WERI-Rb-1 (cell line): ENCODE results near the gene MSANTD7.

ENCODE experiments used
- DNase-seq: peaks from one replicate; pipeline ENCODE4 v3.0.0-alpha.2; 2020
- H3K27ac ChIP-seq: fragments of 250-450 bp; sonication (Bioruptor Pico); 2 replicates; pipeline ENCODE4 v1.5.1; 2020; ENCODE audit warnings: mild to moderate bottlenecking, moderate library complexity
- H3K27me3 ChIP-seq: fragments of 250-450 bp; sonication (Bioruptor Pico); 2 replicates; pipeline ENCODE4 v1.5.1; 2021; ENCODE audit warnings: mild to moderate bottlenecking, low read depth, moderate library complexity; ENCODE audit not compliant: insufficient read depth, severe bottlenecking
- H3K36me3 ChIP-seq: fragments of 250-450 bp; sonication (Bioruptor Pico); 2 replicates; pipeline ENCODE4 v1.5.1; 2020; ENCODE audit warnings: mild to moderate bottlenecking, moderate library complexity
- H3K4me3 ChIP-seq: 2 replicates; pipeline ENCODE4 v1.5.1; 2011; ENCODE audit warnings: low read depth, mild to moderate bottlenecking, control low read depth, low read length
- H3K9me3 ChIP-seq: fragments of 250-450 bp; sonication (Bioruptor Pico); 2 replicates; pipeline ENCODE4 v1.5.1; 2021; ENCODE audit warnings: mild to moderate bottlenecking, moderate library complexity; ENCODE audit not compliant: severe bottlenecking
- CTCF ChIP-seq: IDR thresholded peaks from 2 replicates; pipeline ENCODE4 v1.5.1; 2011; ENCODE audit warnings: low read depth, mild to moderate bottlenecking, control low read depth, inconsistent platforms, low read length

Gene MSANTD7

DNA sequence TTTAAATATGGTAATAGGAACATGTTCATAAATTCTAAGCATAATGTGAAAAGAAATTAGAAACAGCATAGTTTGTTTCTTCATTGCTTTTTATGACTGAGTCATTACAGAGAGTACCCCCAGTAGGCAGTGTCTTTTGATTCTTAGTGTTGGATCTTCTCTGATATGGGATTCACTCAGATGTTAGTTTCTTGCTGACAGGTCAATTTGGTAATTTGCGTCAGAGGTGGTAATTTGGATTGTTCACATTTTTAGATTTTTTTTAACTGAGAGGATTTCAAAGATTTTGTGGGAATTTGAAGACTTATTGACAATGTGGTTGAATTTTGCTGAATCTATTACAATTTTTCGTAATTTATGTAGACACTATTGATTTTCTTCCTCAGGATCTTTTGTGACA lies 2.1 kb downstream of the MSANTD7 start:
- Histone ChIP-seq H3K27me3 (no peaks in the 10 kb centered on the region), H3K27ac (no peak overlapping the region), H3K4me3 (no peak overlapping the region), H3K9me3 (no peaks in the 10 kb centered on the region), H3K36me3 (peaks cover 26% of the 10 kb centered on the region)
- TF ChIP-seq CTCF = no peak
- DNase-seq = no peak

DNA sequence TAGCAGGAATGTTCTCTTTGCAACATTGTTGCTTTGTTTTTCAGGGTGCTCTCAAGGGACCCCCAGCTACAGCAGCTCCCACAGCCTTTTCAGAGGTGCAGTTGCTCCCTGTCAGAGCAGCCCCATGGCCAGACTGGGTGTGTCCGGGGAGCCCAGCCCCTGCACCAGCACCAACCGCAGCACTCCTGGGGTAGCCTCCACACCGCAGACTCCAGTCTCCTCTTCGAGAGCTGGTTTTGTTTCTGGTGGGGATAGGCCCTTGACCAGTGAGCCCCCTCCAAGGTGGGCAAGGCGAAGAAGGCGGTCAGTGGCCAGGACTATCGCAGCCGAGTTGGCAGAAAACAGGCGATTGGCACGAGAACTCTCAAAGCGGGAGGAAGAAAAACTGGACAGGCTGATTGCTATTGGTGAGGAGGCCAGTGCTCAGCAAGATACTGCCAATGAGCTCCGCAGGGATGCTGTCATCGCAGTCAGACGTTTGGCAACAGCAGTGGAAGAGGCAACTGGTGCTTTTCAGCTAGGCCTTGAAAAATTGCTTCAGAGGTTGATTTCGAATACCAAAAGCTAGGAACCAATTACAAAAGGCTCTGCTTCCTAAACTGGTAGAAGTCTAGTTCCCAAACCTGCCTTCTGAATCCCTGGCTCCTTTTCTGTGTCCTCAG lies 5.4 kb downstream of the MSANTD7 start:
- H3K27me3 ChIP-seq = no peaks in the 10 kb centered on the region
- no peak for TF ChIP-seq CTCF
- no peak overlapping the region for H3K4me3 ChIP-seq
- peaks cover 26% of the 10 kb centered on the region for H3K36me3 ChIP-seq
- no peaks in the 10 kb centered on the region for H3K9me3 ChIP-seq
- DNase-seq = no peak
- H3K27ac ChIP-seq = no peak overlapping the region

DNA sequence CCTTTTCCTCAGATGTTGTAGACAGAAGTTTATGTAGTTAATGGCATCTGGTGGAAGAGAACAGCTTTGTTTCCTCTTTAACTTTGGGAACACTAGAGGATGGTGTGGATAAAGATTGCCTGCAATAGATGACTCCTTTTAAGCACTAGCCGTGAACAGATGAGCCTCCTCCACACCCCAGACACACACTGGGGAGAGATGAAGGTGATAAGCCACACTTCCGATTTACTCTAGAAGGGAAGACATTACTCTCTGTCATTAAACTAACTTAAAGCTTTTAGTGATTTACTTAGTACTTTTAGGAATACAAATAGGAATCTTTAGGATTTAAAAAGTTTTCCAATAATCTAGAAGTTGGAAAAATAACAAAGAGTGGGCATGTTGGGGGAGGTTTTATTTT lies 6.8 kb downstream of the MSANTD7 start:
- DNase-seq = no peak
- no peak overlapping the region for H3K27ac ChIP-seq
- peaks cover 26% of the 10 kb centered on the region for H3K36me3 ChIP-seq
- H3K27me3 ChIP-seq = no peaks in the 10 kb centered on the region
- H3K4me3 ChIP-seq = no peak overlapping the region
- H3K9me3 ChIP-seq = no peaks in the 10 kb centered on the region
- TF ChIP-seq CTCF = no peak

DNA sequence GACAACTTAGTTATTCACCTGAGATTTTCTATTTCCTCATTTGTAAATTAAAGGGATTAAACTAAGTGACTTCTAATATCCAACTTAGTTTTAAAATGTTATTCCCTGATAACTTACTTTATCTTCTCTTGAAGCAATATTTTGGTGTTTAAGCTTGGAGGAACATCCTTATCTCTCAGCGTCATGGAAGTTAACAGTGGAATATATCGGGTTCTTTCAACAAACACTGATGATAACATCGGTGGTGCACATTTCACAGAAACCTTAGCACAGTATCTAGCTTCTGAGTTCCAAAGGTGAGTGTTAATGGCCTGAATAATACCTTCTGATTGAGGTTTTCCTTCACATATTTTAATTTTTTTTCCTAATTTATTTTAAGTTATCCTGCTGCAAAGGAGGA lies 14.1 kb downstream of the MSANTD7 start:
- H3K27me3 ChIP-seq = no peaks in the 10 kb centered on the region
- H3K4me3 ChIP-seq = no peak overlapping the region
- no peaks in the 10 kb centered on the region; the same call in 1 of the 2 replicates for H3K36me3 ChIP-seq
- TF ChIP-seq CTCF = no peak
- no peak for DNase-seq
- no peak overlapping the region for H3K27ac ChIP-seq
- H3K9me3 ChIP-seq = no peaks in the 10 kb centered on the region

DNA sequence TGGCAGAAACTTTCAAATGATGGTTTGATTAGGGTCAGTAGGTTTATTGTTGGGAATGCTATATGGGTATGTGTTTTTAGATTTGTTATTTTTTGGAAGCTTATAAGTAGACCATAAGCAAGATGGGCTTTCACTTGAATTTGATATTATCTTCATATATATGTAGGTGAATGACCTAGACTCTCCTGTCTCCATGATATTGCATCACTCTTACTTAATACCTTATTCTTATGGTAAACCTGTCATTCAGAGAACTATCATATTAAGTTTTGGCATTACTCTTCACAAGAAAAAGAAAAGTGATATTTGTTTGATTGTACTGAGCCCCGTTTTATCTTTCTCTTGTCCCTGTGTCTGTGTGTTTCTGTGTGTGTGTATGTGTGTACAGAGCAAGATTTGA lies 17.3 kb downstream of the MSANTD7 start:
- TF ChIP-seq CTCF = no peak
- Histone ChIP-seq H3K27me3 (no peaks in the 10 kb centered on the region), H3K4me3 (no peak overlapping the region), H3K36me3 (no peaks in the 10 kb centered on the region; the same call in 1 of the 2 replicates), H3K9me3 (no peaks in the 10 kb centered on the region), H3K27ac (no peak overlapping the region)
- DNase-seq = no peak
